Lower leg skin (tissue), 3 donors: ENCODE data around the gene MCM9.
"Not testable (repeated sequence)": the region's sequence is repeated elsewhere in the genome, so short reads cannot be mapped to it uniquely, and the experiment has no call there.

Source experiments
- CTCF ChIP-seq, 3 donors: fragments of 450-650 bp; IDR thresholded peaks; one replicate each; pipeline ENCODE4 v1.5.1; 2016; ENCODE audit warnings: antibody characterized with exemption in 3 of 3, mild to moderate bottlenecking in 3 of 3, moderate library complexity in 2 of 3
- POLR2A ChIP-seq, 2 donors: fragments of 450-650 bp; IDR thresholded peaks; one replicate each; pipeline ENCODE4 v1.6.1; 2016 to 2017; ENCODE audit warnings: antibody characterized with exemption in 2 of 2, mild to moderate bottlenecking in 1 of 2, moderate library complexity in 1 of 2

DNA sequence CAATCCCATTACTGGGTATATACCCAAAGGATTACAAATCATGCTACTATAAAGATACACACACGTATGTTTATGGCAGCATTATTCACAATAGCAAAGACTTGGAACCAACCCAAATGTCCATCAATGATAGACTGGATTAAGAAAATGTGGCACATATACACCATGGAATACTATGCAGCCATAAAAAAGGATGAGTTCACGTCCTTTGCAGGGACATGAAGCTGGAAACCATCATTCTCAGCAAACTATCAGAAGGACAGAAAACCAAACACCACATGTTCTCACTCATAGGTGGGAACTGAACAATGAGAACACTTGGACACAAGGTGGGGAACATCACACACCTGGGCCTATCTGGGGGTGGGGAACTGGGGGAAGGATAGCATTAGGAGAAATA, 66.1 kb downstream of the MCM9 start:
- not testable (repeated sequence) for TF ChIP-seq POLR2A, CTCF (IDR thresholded peaks at IDR 0.05)
